ENCODE data around the gene IER2. TPM values are rescaled to one million over a fixed set of nuclear protein-coding genes. Genes with fewer than 3 reads are reported as not detected.
"Not testable (repeated sequence)": the region's sequence is repeated elsewhere in the genome, so short reads cannot be mapped to it uniquely, and the experiment has no call there.

IER2 gene
- total RNA-seq, 1 donor from 2014 or later: 17.3 TPM

- no peak for DNase-seq
- Histone ChIP-seq H3K27me3 (ENCODE audit: low read depth) (no peaks in the 10 kb centered on the region), H3K4me1 (peaks cover 21% of the 10 kb centered on the region), H3K27ac (replicated peaks) (no peak overlapping the region), H3K9me3 (replicated peaks) (no peaks in the 10 kb centered on the region), H3K4me3 (no peak overlapping the region), H3K36me3 (peaks cover 43% of the 10 kb centered on the region)
- no peak for TF ChIP-seq CTCF (IDR thresholded peaks at IDR 0.05; ENCODE audit: borderline replicate concordance)
- intact Hi-C loops (cut with micrococcal nuclease): no loop called here
Measured at GRCh38 chr19:13138171-13138915, 11.9 kb upstream of the IER2 start.

- intact Hi-C loops (cut with micrococcal nuclease): no loop called here
- Histone ChIP-seq H3K27me3 (ENCODE audit: low read depth) (no peaks in the 10 kb centered on the region), H3K27ac (replicated peaks) (no peak overlapping the region), H3K9me3 (replicated peaks) (no peaks in the 10 kb centered on the region), H3K4me3 (no peak overlapping the region), H3K36me3 (peaks cover 45% of the 10 kb centered on the region), H3K4me1 (peaks cover 16% of the 10 kb centered on the region)
- no peak for DNase-seq
- no peak for TF ChIP-seq CTCF (IDR thresholded peaks at IDR 0.05; ENCODE audit: borderline replicate concordance)
Measured at GRCh38 chr19:13138916-13139198, 11.4 kb upstream of the IER2 start.

GRCh38 chr19:13139633-13140311 lies 10.4 kb upstream of the IER2 start:
- DNase-seq: no peak
- Histone ChIP-seq H3K4me3 (no peak overlapping the region), H3K27ac (replicated peaks) (no peak overlapping the region), H3K9me3 (replicated peaks) (no peaks in the 10 kb centered on the region), H3K27me3 (ENCODE audit: low read depth) (no peaks in the 10 kb centered on the region), H3K4me1 (peaks cover 7% of the 10 kb centered on the region), H3K36me3 (peaks cover 54% of the 10 kb centered on the region)
- intact Hi-C loops (cut with micrococcal nuclease): no loop called here
- TF ChIP-seq CTCF (IDR thresholded peaks at IDR 0.05; ENCODE audit: borderline replicate concordance): no peak

GRCh38 chr19:13146763-13147563 lies 3.2 kb upstream of the IER2 start:
- Histone ChIP-seq H3K27me3 (ENCODE audit: low read depth) (no peaks in the 10 kb centered on the region), H3K4me3 (no peak overlapping the region), H3K36me3 (peaks cover 24% of the 10 kb centered on the region), H3K9me3 (replicated peaks) (no peaks in the 10 kb centered on the region), H3K27ac (replicated peaks) (no peak overlapping the region), H3K4me1 (peaks cover 27% of the 10 kb centered on the region)
- intact Hi-C loops (cut with micrococcal nuclease): no loop called here
- DNase-seq: no peak
- TF ChIP-seq CTCF (IDR thresholded peaks at IDR 0.05; ENCODE audit: borderline replicate concordance): no peak

- DNase-seq; H3K9me3 ChIP-seq (replicated peaks); H3K27me3 ChIP-seq (ENCODE audit: low read depth); intact Hi-C loops (cut with micrococcal nuclease): not testable (repeated sequence)
- Histone ChIP-seq H3K27ac (replicated peaks) (peak overlapping the region; percentile 99), H3K4me3 (peak overlapping the region; percentile 91), H3K36me3 (peaks cover 27% of the 10 kb centered on the region), H3K4me1 (peaks cover 49% of the 10 kb centered on the region)
Measured at GRCh38 chr19:13149173-13149627, 1.0 kb upstream of the IER2 start.

Data from left ventricle myocardium inferior (tissue), 1 donor.